COR-L47 (cell line): Measurements from ENCODE around the gene APEX1.
"Not testable (repeated sequence)": the region's sequence is repeated elsewhere in the genome, so short reads cannot be mapped to it uniquely, and the experiment has no call there.

Experiments
- DNase-seq: peaks from one replicate; lab custom pipeline; 2025; lab: John Stamatoyannopoulos, UW

APEX1 gene

GRCh38 chr14:20472536-20473169 lies 17.6 kb downstream of the APEX1 start:
- DNase-seq, result no peak

DNA sequence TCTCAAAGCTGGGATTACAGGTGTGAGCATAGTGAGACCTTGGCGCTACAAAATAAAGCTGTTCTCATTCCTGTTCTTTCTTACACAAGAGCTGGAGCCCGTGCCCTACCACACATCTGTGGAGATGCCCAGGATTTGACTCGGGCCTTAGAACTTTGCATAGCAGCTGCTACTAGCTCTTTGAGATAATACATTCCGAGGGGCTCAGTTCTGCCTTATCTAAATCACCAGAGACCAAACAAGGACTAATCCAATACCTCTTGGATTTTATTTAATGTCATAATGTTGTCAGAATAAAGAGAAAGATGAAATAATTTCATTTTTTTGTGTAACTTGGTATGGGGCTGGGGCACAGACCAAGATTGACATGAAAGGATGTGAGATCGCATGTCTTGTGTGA lies 21.8 kb downstream of the APEX1 start:
- DNase-seq, result no peak

DNA sequence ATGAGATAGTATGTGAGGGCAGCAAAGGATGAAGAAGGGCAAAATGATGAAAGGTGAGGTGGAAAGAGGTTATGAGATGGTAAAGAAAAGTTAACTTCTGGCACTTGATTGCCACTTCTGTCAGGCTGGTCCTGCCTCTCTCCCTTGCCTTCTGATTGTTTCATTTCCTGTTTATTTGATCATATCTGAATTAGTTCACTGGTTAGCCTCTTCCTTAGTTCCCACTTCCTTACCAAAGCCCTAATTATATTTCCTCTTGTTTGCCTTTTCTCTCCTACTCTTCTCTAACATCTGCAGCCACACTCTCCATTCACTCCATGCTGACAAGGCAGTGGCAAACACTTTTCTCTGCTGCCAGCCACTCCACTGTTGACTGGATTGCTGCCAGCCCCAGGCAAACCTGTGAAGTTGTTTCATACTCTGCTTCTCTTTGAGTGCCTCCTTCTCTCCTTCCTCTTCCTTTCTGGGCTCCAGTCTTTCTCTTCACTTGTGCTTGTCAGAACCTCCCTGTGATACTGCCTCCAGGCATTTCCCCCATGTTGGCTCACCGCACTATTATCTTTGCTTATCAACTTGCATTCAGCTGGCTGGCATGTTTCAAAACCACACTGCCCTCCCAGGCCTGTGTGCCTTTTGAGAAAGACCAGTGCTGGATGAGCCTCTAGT lies 22.3 kb downstream of the APEX1 start:
- DNase-seq, result no peak

DNA sequence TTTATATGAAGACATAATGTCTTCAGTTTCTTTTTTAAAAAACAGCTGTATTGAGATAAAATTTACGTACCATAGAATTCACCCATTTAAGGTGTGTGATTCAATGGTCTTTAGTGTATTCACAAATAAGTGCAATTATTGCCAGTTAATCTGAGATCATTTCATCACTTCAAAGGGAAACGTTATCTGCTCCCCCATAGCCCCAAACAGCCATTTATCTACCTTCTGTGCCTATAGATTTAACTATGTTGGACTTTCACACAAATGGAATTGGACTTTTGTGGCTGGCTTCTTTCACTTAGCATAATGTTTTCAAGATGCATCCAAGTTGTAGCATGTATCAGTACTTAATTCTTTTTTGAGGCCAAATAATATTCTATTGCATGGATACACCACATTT lies 23.9 kb downstream of the APEX1 start:
- no peak for DNase-seq

DNA sequence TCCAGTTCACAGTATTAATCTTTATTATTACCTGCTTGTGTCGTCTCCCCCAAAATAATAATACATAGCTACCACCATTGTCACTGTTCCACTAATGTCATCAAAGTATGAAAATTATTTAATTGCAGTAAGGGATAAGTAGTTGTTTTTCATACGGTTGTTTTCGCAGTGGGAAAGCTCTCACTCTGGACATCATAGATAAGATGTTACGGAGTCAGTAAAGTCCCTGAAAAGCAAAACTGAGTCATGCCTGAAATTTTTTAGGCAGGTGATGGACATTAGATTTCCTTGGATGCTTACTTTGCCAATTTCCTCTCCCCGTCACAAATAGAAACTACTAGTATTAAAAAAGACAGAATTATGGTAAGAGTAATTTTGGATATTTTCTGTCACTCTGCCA lies 27.4 kb downstream of the APEX1 start:
- no peak for DNase-seq

DNA sequence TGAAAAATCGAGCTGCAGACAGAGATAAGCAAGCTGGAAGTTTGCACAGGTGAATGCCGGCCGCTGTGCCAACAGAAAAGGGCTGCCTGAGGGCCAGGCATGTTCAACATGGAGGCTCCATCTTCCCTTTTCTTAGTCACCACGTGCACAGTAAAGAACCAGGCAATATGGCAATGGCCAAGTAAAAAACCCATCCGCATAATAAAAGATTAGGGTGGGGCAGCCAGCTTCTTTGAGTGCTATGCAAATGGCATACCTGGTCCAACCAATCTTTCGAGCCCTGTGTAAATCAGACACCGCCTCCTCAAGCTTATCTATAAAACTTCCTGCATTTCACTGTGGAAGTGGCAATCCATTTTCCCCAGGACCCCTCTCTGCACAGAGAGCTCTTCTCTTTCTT lies 30.9 kb downstream of the APEX1 start:
- no peak for DNase-seq

GRCh38 chr14:20486684-20487395 lies 31.8 kb downstream of the APEX1 start:
- no peak for DNase-seq

DNA sequence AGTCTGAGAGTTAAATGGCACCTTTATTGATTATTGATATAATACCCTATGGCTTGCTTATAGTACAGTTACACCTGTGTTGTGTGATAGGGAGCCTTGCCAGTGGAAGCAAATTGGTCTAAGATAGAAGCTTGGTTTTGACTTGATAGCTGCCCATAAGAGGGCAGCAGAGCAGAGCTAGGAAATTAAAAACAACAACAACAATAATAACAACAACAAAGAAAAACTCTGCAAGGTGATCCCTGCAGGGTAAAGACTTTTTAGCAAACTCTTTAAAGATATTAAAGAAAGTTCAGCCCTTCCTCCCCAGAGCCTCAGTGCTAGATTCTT lies 32.3 kb downstream of the APEX1 start:
- DNase-seq, result no peak

DNA sequence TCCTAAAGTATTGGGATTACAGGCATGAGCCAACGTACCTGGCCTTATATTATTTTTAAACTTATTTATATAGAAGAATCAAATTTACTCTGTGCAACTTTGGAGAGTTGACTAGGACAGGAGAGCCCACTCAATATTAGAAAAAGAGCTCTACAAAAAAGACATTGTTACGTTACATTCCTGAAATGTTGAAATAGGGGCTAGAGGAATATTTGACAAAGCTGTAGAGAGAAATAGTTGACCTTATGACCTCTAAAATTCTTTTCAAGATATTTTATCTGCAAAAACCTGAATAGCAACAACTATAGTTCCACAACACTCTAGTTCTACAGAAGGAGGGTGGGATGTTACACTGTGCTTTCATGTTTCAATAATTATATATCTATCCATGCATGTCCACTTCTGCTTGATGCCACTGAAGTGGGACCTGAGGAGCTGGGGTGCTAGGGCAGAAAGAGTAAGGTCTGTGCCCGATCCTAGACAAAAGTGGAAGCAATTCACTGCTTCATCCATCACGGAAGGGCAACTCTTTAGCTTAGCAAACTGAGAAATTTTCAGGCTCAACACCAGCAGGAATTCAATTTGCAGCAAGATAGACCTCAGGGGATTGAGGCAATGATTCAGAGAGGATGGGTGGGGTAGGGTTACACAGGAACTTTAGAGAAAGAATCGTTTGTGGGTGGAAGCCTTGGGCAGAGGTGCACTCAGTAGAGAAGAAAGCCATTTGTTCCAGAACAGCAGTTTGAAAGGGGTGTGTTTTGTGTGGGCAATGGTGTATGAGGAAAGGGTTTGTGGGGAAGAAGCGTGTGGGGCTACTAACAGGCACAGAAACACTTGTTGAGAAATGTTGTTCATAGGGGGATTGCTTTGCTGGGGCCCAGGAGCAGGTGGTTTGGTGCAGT lies 34.3 kb downstream of the APEX1 start:
- no peak for DNase-seq

DNA sequence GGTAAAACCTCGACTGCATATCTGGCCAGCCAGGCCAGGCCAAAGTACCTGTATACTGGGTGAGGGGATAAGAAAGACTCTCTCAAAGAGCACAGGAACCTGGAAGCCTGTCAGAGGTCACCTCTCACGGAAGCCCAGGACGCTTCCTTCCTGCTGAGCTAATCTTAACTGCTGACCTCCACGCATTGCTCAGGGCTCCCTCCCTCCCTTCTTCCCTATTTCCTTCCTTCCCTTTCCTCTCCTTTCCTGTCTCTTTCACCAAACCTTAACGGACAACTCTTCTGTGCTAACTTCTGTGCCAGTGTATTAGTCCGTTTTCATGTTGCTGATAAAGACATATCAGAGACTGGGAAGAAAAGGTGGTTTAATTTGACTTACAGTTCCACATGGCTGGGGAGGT lies 35.5 kb downstream of the APEX1 start:
- DNase-seq, result no peak

DNA sequence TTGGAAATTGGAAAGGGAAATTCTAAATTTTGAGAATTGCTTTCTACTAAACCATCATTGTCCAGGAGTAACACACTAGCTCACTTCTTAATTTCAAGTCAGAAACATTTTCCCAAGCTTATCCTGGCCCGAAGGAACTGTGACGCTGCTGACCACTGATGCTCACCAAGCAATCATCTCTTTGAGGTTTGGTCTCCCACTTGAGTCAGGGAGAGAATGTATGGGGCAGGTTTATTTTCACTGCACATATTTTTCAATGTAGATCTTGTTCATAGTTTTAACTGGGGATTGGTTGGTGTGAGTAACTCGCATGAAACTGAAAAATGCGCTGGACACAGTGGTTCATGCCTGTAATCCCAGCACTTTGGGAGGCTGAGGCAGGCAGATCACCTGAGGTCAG lies 37.5 kb downstream of the APEX1 start:
- no peak for DNase-seq

DNA sequence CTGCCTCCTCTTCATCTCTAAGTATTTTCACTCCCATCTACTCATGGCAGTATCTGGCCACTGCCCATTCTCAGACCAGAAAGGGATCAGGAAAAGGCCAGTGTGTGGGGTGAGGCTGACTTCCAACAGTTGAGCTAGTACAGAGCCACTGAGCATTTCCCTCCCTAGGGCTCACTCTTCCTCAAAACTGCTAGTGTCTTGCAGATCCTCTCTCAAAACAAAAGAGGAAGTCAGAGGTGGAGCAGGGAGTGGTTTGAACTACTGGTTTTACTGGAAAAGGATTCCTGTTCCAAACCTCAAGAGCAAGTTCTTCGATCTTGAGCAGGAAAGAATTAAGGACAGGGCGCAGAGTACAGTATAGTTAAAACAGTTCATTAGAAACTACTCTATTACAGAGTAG lies 38.6 kb downstream of the APEX1 start:
- no peak for DNase-seq

DNA sequence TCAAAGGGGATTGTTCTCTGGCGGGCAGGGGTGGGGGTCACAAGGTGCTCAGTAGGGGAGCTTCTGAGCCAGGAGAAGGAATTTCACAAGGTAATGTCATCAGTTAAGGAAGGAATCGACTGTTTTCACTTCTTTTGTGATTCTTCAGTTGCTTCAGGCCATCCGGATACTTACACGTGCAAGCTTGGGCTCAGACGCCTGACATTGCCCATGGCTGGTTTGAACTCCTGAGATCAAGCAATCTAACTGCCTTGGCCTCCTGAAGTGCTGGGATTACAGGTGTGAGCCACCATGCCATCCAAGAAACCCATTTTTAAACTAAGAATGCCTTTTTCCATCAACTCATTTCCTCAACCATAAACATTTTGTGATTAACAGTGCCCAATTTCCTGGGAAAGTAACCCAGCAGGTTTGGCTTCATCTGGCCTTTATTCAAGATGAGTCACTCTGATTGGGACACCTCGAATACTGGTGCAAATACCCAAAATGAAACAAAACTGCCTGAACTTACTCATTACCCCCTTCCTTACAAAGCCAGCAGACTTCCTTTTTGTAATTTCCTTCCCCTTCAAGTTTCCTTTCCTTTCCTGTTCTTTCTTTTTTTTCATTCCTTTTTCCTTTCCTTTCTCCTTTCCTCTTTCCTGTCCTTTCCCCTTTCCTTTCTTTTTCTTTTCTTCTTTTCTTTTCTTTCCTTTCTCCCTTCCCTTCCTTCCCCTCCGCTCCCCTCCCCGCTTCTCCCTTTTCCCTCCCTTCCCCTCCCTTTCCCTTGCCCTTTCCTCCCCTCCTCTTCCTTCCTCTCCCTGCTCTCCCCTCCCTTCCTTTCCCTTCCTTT lies 40.1 kb downstream of the APEX1 start:
- no peak for DNase-seq

DNA sequence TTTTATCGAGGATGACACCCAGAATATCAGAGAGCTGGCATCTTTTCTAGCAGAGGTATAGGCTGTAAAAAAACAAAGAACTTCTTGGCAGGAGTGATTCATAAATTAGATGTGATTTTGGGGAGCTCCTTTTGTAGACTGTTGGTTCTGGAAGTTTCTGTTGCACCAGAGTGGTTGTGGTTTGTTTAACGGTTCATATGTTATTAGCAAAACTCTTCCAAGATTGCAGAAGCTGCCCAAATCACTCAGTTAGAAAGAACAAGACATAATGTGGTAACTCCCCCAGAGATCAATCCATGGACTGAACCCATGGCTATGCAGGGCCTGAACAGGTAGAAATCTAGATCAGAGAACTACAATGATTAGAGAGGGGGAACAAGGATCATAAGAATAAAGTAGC lies 43.6 kb downstream of the APEX1 start:
- no peak for DNase-seq

DNA sequence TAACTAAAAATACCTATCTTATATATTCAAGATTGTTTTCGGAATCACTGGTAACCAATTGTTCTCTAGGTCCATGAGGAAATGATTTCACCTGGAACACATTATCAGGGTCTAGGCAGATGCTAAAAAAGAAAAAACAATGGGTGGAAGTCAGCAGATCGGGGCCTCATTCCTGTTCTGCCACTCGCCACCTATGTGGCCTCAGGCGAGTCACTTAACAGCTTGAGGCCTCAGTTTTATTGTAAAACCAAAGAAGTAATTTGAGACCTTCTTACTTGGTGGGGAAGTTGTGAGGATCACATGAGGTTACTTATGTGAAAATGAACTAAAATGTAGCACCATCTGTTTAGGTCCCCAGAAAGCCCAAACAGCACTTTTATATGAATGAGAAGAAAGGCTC lies 44.1 kb downstream of the APEX1 start:
- no peak for DNase-seq

DNA sequence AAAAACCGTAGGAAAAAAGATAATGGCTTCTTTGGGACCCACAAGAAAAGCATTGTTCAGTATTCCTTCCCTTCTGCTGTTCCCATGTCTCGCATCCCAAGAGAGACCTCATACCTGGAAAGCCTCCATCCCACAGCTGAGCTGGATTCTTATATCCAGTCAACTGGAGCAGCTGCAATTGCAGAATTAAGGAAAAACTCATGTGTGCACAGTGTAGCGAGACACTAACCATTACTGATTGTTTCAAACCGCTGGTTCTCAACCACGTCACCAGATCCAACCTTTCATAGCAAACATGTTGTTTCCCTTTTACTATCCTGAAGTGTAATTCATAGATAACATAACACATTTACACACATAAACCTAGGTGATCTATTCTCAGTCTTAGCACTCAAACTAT lies 44.9 kb downstream of the APEX1 start:
- no peak for DNase-seq

GRCh38 chr14:20501346-20501745 lies 46.3 kb downstream of the APEX1 start:
- DNase-seq, result no peak

GRCh38 chr14:20503898-20504297 lies 48.9 kb downstream of the APEX1 start:
- DNase-seq, result no peak

- DNase-seq, result not testable (repeated sequence)
Measured at GRCh38 chr14:20506276-20506675, 51.2 kb downstream of the APEX1 start.

DNA sequence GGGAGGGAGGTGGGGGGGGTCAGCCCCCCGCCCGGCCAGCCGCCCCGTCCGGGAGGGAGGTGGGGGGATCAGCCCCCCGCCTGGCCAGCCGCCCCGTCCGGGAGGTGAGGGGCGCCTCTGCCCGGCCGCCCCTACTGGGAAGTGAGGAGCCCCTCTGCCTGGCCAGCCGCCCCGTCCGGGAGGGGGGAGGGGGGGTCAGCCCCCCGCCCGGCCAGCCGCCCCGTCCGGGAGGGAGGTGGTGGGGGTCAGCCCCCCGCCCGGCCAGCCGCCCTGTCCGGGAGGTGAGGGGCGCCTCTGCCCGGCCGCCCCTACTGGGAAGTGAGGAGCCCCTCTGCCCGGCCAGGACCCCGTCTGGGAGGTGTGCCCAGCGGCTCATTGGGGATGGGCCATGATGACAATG lies 51.7 kb downstream of the APEX1 start:
- not testable (repeated sequence) for DNase-seq
